HL-60 (cell line): ENCODE data around the gene NPAS2.

ENCODE experiments used
- CTCF ChIP-seq: IDR thresholded peaks from one replicate; pipeline ENCODE4 v1.5.1; 2011; ENCODE audit warnings: low read length, control low read depth, inconsistent platforms; ENCODE audit not compliant: insufficient read depth
- GABPA ChIP-seq: IDR thresholded peaks from 2 replicates; pipeline ENCODE4 v1.6.1; 2012; ENCODE audit warnings: low read depth
- POLR2AphosphoS5 ChIP-seq: IDR thresholded peaks from 2 replicates; pipeline ENCODE4 v1.6.1; 2012; ENCODE audit warnings: low read depth
- REST ChIP-seq: IDR thresholded peaks from 2 replicates; pipeline ENCODE4 v1.6.1; 2012; ENCODE audit warnings: low read depth; ENCODE audit not compliant: insufficient replicate concordance
- SPI1 ChIP-seq: IDR thresholded peaks from 2 replicates; pipeline ENCODE4 v1.6.1; 2012; ENCODE audit warnings: low read depth, mild to moderate bottlenecking, borderline replicate concordance

GRCh38 chr2:100800915-100801314, 19.0 kb upstream of the NPAS2 start:
- no peak for TF ChIP-seq CTCF
- TF ChIP-seq GABPA = no peak
- TF ChIP-seq POLR2AphosphoS5 = no peak
- TF ChIP-seq REST = no peak
- no peak for TF ChIP-seq SPI1
